Upper lobe of left lung (tissue), 4 donors: ENCODE data around the gene PGAP6.

Experiments used
- CTCF ChIP-seq, 6 experiments: fragments of 450-650 bp in 4 of 6; fragments of 200-600 bp in 2 of 6; sonication (generic) in 2 of 6; IDR thresholded peaks; one replicate each; pipeline ENCODE4 v1.5.1; 2016 to 2019; ENCODE audit warnings: antibody characterized with exemption in 6 of 6
- EP300 ChIP-seq, 4 donors: sonication (generic); formaldehyde crosslinking; IDR thresholded peaks; one replicate each; pipeline ENCODE4 v1.5.1; 2017; ENCODE audit warnings: antibody characterized with exemption in 4 of 4, control low read depth in 2 of 4
- POLR2A ChIP-seq, 4 donors: fragments of 450-650 bp; IDR thresholded peaks; one replicate each; pipeline ENCODE4 v1.5.1; 2016 to 2017; ENCODE audit warnings: antibody characterized with exemption in 4 of 4, mild to moderate bottlenecking in 2 of 4
- POLR2AphosphoS5 ChIP-seq, 2 donors: sonication (generic); formaldehyde crosslinking; IDR thresholded peaks; one replicate each; pipeline ENCODE4 v1.5.1; 2017; ENCODE audit warnings: antibody characterized with exemption in 2 of 2

- no peak for TF ChIP-seq CTCF (IDR thresholded peaks at IDR 0.05)
- TF ChIP-seq POLR2AphosphoS5 (IDR thresholded peaks at IDR 0.05): peak in 1 of 2 donors; percentile 41
- peak in 3 of 4 donors; percentile 10 to 71 (median 25) for TF ChIP-seq POLR2A (IDR thresholded peaks at IDR 0.05)
- no peak for TF ChIP-seq EP300 (IDR thresholded peaks at IDR 0.05)
Observed at GRCh38 chr16:381789-382717, at the start of gene PGAP6.
